ENCODE data around the gene RAP1GAP.

Gene RAP1GAP

DNA sequence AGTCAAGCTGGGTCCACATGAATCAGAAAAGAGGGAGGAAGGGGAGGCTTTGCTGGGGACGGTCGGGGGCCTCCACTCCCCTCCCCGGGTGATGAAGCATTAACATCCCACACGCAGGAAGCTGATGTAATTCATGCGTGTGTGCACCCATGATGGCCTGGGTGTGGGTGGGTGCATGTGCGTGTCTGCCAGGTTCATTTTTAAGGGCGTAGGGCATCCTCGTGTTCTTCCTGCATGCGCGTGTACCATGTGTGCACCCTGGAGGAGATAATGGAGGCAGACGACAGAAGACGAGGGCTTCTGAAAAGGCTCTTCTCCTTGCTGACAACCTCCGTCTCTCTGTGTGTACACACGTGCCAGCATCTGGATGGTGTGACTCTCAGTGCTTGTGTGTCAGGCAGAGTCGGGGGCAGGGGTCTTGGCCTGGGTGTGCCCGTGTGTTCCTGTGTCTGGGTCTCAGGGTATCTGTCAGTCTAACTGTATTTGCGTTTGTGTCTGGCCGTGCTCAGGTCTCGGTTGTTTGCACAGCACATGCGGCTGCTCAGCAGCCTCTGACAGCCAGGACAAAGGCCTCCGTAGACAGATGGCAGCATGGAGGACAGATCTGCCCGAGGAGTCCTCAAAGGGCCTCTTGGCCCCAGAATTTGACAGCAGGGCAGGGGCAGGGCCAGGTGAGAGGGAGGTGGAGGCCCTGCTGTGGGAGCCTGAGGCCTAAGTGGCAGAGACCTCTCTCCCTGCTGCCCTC lies 2.4 kb downstream of the RAP1GAP start:
- TF ChIP-seq, protein P1, sequence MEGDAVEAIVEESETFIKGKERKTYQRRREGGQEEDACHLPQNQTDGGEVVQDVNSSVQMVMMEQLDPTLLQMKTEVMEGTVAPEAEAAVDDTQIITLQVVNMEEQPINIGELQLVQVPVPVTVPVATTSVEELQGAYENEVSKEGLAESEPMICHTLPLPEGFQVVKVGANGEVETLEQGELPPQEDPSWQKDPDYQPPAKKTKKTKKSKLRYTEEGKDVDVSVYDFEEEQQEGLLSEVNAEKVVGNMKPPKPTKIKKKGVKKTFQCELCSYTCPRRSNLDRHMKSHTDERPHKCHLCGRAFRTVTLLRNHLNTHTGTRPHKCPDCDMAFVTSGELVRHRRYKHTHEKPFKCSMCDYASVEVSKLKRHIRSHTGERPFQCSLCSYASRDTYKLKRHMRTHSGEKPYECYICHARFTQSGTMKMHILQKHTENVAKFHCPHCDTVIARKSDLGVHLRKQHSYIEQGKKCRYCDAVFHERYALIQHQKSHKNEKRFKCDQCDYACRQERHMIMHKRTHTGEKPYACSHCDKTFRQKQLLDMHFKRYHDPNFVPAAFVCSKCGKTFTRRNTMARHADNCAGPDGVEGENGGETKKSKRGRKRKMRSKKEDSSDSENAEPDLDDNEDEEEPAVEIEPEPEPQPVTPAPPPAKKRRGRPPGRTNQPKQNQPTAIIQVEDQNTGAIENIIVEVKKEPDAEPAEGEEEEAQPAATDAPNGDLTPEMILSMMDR (conservative IDR thresholded peaks at IDR 0.05; ENCODE audit: control insufficient read depth, insufficient read depth, low read depth, low read length): no peak
- H3K4me3 ChIP-seq (ENCODE audit: control insufficient read depth, low read depth, low read length): no peak overlapping the region
- peak; percentile 18 for DNase-seq (ENCODE audit: low read depth)

DNA sequence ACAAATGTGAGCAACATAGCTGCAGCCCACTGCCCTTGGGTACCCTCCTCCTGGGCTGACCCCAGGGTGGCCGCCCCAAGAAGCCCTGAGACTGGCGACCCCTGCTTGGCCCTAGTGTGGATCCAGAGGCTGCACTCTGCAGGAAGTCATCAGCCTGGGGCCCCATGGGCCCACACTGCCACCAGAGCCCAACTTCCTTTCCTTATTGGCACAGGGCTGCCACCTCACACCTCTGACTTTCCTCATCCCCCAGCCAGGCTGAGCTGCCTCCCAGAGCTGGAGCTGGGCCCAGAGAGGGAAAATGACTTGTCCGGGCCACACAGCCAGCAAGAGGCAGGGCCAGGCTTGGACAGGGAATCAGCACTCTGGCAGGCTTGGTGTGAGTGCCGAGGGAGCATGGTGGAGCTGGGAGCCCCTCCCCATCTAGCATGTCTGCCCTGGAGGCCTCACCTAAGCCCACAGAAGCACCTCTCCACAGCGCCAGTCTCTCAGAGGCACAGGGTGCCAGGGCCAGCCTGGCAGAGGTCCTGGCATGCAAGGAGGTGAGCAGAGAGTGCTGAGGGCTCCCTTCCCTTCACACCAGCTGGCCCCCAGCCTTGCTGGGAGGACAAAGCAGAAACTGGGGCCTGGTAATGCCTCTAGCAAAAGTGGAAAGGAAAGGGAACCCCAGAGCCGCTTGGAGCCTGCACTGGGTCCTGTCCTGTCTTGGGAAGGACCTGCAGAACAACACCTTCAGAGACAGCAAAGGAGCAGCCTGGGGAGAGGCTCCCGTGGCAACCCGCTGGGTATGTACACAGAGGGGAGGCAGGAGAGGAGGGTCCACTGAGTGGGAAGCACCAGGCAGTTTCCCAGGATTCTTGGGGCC lies 3.2 kb downstream of the RAP1GAP start:
- TF ChIP-seq, protein P1 (conservative IDR thresholded peaks at IDR 0.05; ENCODE audit: control insufficient read depth, insufficient read depth, low read depth, low read length): no peak
- DNase-seq (ENCODE audit: low read depth): peak; percentile 26
- H3K4me3 ChIP-seq (ENCODE audit: control insufficient read depth, low read depth, low read length): no peak overlapping the region

DNA sequence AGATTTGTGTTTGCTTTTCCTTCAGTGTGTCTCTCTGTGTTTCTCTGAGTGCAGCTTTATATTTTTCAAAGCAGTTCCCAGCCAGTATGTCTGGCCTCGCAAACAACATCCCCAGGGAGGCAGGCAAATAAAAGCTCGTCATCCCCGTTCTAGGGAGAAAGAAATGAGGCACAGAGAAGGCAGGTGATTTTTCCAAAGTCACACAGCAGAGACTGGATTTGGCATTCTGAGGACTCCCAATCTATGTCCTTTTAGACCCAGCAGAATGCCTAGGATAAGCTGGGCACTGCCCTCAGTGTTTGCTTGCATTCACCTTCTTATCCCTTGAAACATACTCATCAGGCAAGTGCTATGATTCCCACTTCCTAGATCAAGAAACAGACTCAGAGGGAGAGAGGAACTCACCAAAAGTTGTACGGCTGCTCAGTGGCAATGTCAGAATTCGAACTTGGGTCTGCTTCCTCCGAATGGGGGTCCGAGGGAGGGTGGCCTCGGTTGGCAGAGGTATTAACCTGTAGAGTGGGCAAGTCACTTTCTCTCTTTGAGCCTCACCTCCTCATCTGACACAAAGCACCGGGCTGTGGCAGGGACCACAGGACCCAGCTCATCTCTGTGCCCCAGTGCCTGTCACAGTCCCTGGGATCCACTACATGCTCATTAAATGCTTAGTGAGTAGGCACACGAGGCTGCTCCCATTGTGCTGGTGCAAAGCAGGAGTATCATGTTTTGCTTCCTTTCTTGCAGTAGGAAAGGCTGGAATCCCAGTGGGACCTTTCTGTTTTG lies 4.2 kb downstream of the RAP1GAP start:
- no peak overlapping the region for H3K4me3 ChIP-seq (ENCODE audit: control insufficient read depth, low read depth, low read length)
- TF ChIP-seq, protein P1 (conservative IDR thresholded peaks at IDR 0.05; ENCODE audit: control insufficient read depth, insufficient read depth, low read depth, low read length): no peak
- no peak for DNase-seq (ENCODE audit: low read depth)

DNA sequence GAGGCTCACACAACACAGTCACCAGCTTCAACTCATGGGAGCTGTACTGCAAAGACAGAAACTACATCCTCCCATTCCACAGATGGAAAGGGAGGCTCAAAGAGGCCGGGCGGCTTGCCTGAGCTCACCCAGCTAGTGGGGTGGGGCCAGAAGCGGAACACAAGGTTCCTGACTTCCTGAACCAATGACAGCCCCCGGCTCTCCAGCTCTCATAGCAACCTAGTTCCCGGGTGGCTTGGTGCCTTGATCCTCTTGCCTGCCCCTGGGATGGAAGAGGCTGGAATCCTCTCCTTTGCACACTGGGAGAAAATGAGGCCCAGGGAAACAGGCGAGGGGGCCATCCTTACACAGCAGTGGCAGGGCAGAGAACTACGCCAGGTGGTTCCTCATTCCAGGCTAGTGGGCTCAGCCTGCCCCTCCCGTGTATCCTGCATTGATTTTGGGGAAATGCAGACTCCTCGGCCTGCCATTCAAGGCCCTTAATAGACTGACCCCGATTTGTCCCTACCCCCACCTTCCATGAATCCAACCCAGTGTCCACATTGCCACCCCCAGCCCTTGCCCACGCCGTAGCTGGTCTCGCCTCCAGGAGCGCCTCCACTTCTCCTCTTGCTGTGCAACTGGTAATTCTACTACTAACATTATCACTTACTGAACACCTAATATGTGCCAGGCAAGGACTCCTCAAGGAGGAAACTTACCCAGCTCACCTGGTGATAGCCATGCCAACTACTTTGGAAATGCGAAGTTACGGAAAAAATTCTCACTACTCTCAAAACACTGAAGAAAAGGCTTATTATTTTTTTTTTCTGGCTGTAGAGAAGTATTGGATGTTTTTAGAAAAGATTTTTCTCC lies 5.0 kb downstream of the RAP1GAP start:
- TF ChIP-seq, protein P1 (conservative IDR thresholded peaks at IDR 0.05; ENCODE audit: control insufficient read depth, insufficient read depth, low read depth, low read length): no peak

DNA sequence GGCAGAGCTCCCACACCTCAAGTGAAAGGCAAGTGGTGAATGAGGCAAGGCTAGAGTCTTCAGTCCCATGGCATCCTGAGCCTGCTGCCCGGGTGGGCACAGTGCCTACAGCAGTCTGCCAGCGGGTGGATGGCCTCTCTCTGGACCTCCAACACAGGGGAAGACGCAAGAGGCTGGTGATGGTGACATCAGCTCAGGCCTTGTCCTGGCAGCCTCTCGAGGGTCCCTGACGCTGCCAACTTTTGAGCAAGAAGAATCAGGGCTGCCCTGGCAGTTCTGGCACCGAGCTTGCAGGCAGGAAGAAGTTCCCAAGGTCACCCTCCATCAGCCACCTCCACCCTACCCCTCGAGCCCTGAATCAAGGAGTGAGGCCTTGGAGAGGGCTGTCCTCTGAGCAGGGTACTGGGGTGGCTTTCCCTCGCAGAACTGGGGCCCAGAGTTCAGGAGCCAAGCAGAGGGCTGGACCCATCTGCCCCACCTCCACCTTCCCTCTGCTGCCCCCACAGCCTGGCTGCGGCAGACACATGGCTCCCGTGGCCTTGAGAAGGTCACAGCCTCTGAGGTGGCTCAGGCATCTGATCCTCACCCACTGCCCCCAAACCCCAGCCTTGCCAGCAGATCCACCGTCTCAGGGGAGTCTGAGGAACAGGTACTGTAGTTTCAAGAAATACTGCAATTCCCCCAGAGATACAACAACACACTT lies 5.8 kb downstream of the RAP1GAP start:
- TF ChIP-seq, protein P1 (conservative IDR thresholded peaks at IDR 0.05; ENCODE audit: control insufficient read depth, insufficient read depth, low read depth, low read length): no peak
- H3K4me3 ChIP-seq (ENCODE audit: control insufficient read depth, low read depth, low read length): no peak overlapping the region
- DNase-seq (ENCODE audit: low read depth): no peak

More for the DNA sequence above, 5.0 kb downstream of the RAP1GAP start:
- no peak overlapping the region for H3K4me3 ChIP-seq (ENCODE audit: control insufficient read depth, low read depth, low read length)
- no peak for DNase-seq (ENCODE audit: low read depth)
